Activated CD4-positive, alpha-beta T cell treated with anti-CD3 and anti-CD28 coated beads, Interleukin-2, Interleukin-4, amounts not matched to agents 100 ng/mL and 50 ng/mL, durations not matched to agents 16 hours and 8 hours (primary cell): Measurements from ENCODE around the gene PRKCE.

ENCODE experiments used
- DNase-seq: peaks from one replicate; pipeline ENCODE4 v3.0.0-alpha.2; 2020; ENCODE audit warnings: low spot score

PRKCE gene

GRCh38 chr2:45631955-45632354 is 19.5 kb upstream of the PRKCE start:
- DNase-seq = no peak

GRCh38 chr2:45634223-45634622 is 17.3 kb upstream of the PRKCE start:
- no peak for DNase-seq

GRCh38 chr2:45636008-45636407 is 15.5 kb upstream of the PRKCE start:
- no peak for DNase-seq

- peak; percentile 40 for DNase-seq
Observed at GRCh38 chr2:45637440-45637839, 14.0 kb upstream of the PRKCE start.

- no peak for DNase-seq
Observed at GRCh38 chr2:45640576-45640975, 10.9 kb upstream of the PRKCE start.

DNA sequence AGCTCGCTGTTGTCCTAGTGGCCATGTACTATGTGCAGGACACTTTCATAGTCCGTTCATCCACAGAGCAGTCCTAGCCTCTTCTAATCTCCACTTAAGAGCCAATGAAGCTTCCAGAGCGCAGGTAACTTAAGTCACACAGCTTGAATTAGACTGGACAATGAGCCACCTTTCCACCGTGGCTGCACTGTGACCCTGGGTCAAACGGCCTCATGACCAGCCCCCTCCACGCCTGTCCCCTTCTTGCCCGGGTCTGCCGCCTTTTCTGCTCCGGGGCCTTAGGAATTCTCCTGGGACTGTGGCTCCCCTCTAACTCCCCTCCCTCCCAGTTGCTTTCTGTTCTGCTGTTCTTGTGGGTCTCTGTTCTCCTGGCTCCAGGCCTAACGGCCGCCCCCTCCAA is 8.4 kb upstream of the PRKCE start:
- no peak for DNase-seq

DNA sequence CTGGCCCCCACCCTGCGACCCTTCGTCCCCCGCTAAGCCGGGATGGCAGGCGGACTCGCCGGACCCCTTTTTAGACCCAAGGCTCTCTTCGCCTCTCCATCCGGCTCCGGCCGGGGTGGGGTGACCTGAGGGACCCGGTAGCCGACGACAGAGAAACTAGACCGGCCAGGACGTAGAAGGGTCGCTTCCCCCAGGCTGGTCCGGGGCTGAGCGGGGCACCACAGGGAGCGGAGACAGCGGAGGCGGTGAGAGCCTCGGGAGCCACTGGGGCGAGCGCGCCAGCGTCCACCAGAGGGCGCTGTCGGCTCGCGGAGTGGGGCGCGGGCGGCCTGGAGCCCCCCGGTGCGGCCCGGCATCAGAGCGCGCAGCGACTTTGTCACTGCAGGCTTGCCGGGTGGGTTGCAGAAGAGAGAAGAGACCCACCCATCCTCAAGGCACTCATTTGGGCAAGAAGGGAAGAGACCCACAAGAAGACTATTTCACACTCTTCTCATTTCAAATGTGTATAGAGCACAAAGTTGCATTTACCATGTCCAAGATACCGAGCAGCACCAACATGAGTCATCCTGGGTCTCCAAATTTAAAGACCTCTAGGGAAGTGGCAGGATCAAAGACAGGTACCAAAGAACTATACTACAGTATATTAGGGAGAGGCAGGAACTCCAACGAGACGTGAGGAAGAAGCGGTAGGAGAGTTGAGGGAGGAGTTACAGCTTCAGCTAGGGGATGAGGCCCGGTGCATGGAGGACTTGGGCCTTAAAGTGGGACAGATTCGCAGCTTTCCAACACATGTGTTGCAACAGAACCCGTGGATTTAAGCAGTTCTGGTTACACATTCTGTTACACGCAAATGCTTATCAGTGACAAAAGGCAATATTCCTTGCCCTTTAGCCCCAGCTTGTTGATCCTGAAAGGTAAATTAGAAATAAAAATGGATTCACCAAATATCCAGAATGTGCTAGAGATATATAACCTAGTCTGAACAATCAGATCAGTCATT is 7.6 kb upstream of the PRKCE start:
- DNase-seq = peak; percentile 67

DNA sequence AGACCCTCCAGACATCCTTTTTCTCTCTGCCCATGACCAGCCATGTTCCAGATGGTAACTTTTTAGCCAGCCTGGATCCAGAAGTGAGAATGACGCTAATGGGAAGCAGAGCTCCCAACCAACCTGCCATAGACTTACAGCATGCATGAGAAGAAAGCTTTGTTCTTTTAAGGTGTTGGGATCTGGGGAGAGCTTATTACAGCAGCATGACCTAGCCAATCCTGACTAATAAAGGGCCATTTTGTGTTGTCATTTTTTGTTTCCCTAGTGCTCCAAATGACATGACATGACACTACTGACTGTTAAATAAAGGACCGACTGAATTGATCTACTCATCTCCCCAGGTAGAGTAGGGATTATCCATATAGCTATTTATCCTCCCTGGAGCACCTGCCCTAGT is 5.2 kb upstream of the PRKCE start:
- DNase-seq = no peak

- DNase-seq = no peak
Observed at GRCh38 chr2:45647356-45647755, 4.1 kb upstream of the PRKCE start.

- no peak for DNase-seq
Observed at GRCh38 chr2:45647986-45648520, 3.4 kb upstream of the PRKCE start.

DNA sequence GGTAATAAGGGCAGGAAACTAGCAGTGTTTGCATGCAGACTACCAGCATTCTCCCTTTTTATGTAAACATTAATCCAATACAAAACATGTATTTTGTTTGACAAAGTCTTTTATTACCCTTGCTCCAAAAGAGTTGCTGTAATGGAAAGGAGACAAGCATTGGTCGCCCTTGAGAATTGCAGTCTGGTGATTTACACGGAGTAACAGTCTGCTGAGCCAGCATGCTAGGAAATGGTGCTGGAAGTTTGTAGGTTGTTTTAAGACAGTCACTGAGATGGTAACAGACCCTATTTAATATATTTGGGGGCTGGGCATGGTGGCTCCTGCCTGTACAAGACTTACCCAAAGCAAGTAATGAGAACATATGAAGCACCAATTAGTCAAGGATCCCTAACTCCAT is 2.8 kb upstream of the PRKCE start:
- no peak for DNase-seq

- DNase-seq = no peak
Observed at GRCh38 chr2:45649462-45649857, 2.0 kb upstream of the PRKCE start.

DNA sequence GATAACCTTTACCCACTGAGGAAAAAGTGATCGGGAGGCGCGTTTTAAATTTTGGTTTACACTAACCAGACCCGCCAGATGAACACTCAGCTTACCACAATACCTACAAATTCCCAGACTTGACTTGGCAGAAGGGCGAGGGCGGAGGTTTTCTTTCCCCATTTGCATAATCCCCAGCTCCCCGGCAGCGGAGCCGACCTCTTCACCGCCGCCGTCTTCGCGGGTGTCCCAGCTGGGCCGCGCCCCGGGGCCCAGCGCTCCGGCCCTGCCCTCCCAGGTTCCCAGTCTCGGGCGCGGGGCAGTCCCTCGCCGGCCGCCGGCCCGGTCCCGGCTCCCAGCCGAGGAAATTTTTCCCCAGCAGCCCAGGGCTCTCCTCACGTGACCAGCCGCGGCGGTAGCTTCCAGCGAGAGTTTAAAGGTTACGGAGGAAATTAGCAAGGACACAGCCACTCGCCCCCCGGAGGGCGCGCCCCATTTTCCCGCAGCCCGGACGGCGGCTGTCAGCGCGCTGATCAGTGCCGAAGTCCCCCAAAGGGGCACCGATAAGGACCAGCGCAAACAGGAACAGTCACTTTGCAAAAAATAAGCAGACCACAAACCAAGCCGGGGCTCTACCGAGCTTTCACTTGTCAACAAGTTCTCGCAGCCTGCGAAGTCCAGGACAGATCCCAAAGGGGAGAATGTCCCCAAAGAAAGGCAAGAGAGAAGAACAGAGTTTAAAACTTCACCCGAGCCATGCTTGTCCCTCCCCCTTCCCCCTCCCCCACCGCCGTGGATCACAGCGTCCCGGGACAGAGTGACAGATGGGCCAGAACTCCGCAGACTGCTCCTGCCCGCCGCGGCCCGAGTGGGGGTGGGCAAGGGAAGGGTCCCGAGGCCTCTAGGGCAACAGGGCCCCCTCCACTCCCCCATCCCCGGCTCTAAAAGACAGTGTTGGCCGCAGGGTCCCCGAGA is 1.3 kb upstream of the PRKCE start:
- peak; percentile 33 for DNase-seq

DNA sequence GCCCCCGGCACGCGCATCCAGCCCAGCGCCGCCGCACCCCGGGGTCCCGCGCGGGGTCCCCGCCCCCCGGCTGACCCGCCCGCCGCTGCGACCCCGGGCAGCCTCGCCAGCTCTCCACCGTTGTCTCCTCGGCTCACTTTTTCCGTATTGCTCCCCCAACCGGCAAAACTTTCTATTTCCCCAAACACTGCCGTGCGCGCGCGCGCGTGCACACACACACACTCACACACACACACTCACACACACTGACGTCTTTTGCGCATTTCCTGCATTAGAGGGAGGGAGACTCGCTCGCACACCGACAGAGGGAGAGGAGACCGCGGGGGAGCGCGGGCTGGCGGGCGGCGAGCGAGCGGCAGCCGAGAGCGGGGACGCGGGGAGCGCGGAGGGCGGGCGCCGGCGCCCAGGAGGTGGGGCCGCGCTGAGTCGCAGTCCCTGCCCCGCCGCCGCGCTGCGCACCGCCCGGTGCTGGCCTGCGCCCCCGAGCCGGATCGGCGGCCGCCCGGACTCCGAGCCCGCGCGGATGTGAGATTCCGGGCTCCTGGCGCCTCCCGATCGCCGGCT is 542 bp upstream of the PRKCE start:
- peak; percentile 91 for DNase-seq

GRCh38 chr2:45652090-45653031 is 886 bp downstream of the PRKCE start:
- peak; percentile 12 for DNase-seq

DNA sequence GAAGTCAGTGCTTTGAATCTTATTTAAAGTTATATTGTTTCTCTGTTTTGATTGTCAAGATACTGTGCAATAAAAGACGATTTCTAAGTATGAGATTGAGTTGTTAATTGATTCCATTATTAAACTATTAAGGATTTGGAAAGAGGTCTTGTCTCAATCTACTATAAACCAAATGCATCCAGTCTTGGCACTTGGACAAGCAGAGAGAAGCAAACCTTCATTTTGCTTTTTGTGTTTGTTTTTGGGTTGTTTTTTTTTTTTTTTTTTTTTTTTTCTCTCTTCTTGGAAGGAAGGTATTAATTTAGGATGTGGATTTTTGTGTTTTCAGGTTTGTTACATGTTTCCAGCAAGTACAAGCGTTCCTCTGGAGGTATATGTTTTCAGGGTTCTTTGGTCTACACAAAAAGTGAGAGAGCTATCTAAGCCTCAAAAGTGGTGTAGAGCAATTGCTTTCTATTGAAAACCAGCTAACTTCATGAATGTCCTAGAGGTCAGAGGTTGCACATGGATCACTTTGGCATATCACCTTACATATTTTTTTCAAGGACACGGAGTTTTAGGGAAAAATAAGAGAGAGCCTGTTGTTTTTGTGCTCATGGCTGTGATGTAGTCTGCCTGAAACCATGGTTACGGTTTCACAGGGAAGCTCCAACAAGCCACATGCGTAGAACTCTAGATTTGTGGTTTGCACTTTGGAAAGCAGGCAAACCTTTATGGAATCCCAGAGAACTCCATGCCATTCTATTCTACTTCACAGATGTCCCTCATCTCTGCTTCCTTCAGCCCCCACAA is 1.8 kb downstream of the PRKCE start:
- no peak for DNase-seq

GRCh38 chr2:45654250-45654649 is 2.8 kb downstream of the PRKCE start:
- no peak for DNase-seq

DNA sequence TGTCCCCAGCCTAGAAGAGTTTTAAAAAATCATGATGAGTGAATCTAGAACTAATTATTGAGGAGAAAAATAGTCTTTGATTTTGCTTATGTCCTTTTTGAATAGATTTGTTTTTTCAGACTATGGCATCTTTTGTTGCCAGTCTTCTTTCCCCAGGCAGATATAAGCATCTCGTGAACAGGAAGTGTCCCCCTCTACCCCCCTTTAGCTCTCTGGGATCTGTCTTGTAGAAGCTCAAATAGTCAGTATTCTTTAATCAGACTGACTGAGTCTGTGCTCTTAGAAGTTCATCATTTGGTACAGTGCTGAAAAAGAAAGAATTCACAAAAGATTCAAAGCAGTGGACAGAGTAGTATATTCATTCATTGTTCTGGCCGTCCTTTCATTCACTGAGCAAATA is 10.4 kb downstream of the PRKCE start:
- no peak for DNase-seq

GRCh38 chr2:45664635-45665261 is 13.3 kb downstream of the PRKCE start:
- no peak for DNase-seq

- DNase-seq = no peak
Observed at GRCh38 chr2:45668509-45668908, 17.0 kb downstream of the PRKCE start.
